Keratinocyte (primary cell): ENCODE data around the gene TLE1. TPM values are rescaled to one million over a fixed set of nuclear protein-coding genes. Genes with fewer than 3 reads are reported as not detected.

Experiments
- DNase-seq: peaks from one replicate; pipeline ENCODE4 v3.0.0-alpha.2; 2011; ENCODE audit warnings: low read depth, missing footprints, low spot score
- FAIRE-seq: peaks from 2 replicates; lab custom pipeline; 2011; peaks lifted over from hg19 to GRCh38; lab: Jason Lieb, UNC
- H2AFZ ChIP-seq: 2 replicates; pipeline ENCODE4 v1.6.0; 2012; ENCODE audit warnings: low read length, control low read depth, inconsistent platforms; ENCODE audit not compliant: control insufficient read depth
- H3K27ac ChIP-seq: 2 replicates; pipeline ENCODE4 v1.5.1; 2011; ENCODE audit warnings: low read length; ENCODE audit not compliant: control insufficient read depth, insufficient read depth
- H3K27me3 ChIP-seq: 3 replicates; pipeline ENCODE4 v1.6.0; 2011; ENCODE audit warnings: low read length; ENCODE audit not compliant: control insufficient read depth, insufficient read depth; ENCODE audit errors: extremely low read depth
- H3K36me3 ChIP-seq, 2 experiments: 2 replicates in 1 of 2; 3 replicates in 1 of 2; pipeline ENCODE4 v1.5.1; 2011; ENCODE audit warnings: low read length in 2 of 2, mild to moderate bottlenecking in 1 of 2; ENCODE audit not compliant: control insufficient read depth in 2 of 2, insufficient read depth in 2 of 2; ENCODE audit errors: extremely low read depth in 1 of 2
- H3K4me1 ChIP-seq: 3 replicates; pipeline ENCODE4 v1.5.1; 2011; ENCODE audit warnings: low read length; ENCODE audit not compliant: control insufficient read depth, insufficient read depth; ENCODE audit errors: extremely low read depth
- H3K4me2 ChIP-seq: 3 replicates; pipeline ENCODE4 v1.6.0; 2011; ENCODE audit warnings: low read depth, low read length; ENCODE audit not compliant: control insufficient read depth, insufficient read depth; ENCODE audit errors: extremely low read depth
- H3K4me3 ChIP-seq, 3 experiments: fragments of 200-600 bp in 1 of 3; sonication (generic) in 1 of 3; 2 replicates in 2 of 3; 3 replicates in 1 of 3; pipeline ENCODE4 v1.5.1; 2011 to 2016; ENCODE audit warnings: low read length in 3 of 3, mild to moderate bottlenecking in 3 of 3, control low read depth in 2 of 3, inconsistent platforms in 1 of 3, low read depth in 1 of 3, mixed read lengths in 1 of 3, mixed run types in 1 of 3, moderate library complexity in 1 of 3; ENCODE audit not compliant: control insufficient read depth in 2 of 3, insufficient read depth in 2 of 3; ENCODE audit errors: extremely low read depth in 1 of 3
- H3K79me2 ChIP-seq: 2 replicates; pipeline ENCODE4 v1.6.0; 2012; ENCODE audit warnings: low read length; ENCODE audit not compliant: control insufficient read depth, insufficient read depth
- H3K9ac ChIP-seq: 3 replicates; pipeline ENCODE4 v1.6.0; 2011; ENCODE audit warnings: low read length; ENCODE audit not compliant: control insufficient read depth, insufficient read depth; ENCODE audit errors: extremely low read depth
- H3K9me1 ChIP-seq: 3 replicates; pipeline ENCODE4 v1.6.0; 2011; ENCODE audit warnings: low read length; ENCODE audit not compliant: control insufficient read depth, insufficient read depth; ENCODE audit errors: extremely low read depth
- H3K9me3 ChIP-seq: 2 replicates; pipeline ENCODE4 v1.5.1; 2012; ENCODE audit warnings: low read depth, low read length; ENCODE audit not compliant: control insufficient read depth
- H4K20me1 ChIP-seq: 3 replicates; pipeline ENCODE4 v1.6.0; 2011; ENCODE audit warnings: low read length; ENCODE audit not compliant: control insufficient read depth, insufficient read depth; ENCODE audit errors: extremely low read depth
- CTCF ChIP-seq, 3 experiments: IDR thresholded peaks in 1 of 3; conservative IDR thresholded peaks in 1 of 3; optimal IDR thresholded peaks in 1 of 3; 2 replicates in 2 of 3; 3 replicates in 1 of 3; pipeline versions ENCODE3 to v1.5.1; 2011; ENCODE audit warnings: low read length in 3 of 3, mild to moderate bottlenecking in 3 of 3, moderate library complexity in 2 of 3, control low read depth in 1 of 3, inconsistent platforms in 1 of 3; ENCODE audit not compliant: insufficient read depth in 2 of 3; ENCODE audit errors: extremely low read depth in 1 of 3
- EZH2 ChIP-seq: IDR thresholded peaks from one replicate; pipeline ENCODE4 v1.6.1; 2012; ENCODE audit warnings: inconsistent platforms, mild to moderate bottlenecking, low read length, moderate library complexity
- dilution Hi-C: fragments of 300-500 bp; cut with MboI; formaldehyde crosslinking; loops from one replicate; pipeline ENCODE4 v1.7.0; 2020; ENCODE audit warnings: low sequenced_read_pairs; ENCODE audit not compliant: extremely low pct_ligation_motif_present
- polyA plus RNA-seq, 5 experiments: library from polyadenylated mRNA; depleted of rRNA in 3 of 5; stranded (reverse) in 3 of 5; stranded (forward) in 1 of 5; unstranded in 1 of 5; fragments of >200 nt; gene quantifications; 1 replicate in 1 of 5; 2 replicates in 3 of 5; 3 replicates in 1 of 5; pipeline versions ENCODE4 v1.2.1 to v1.2.3, GENCODE V29; 2011 to 2012; ENCODE audit warnings: missing spikeins in 2 of 5, low read depth in 1 of 5, low replicate concordance in 1 of 5

The TLE1 gene
- polyA plus RNA-seq, 1 donor (not counting 4 experiments of a cell fraction or from before 2014, with no cell fraction given): 29.6 TPM

GRCh38 chr9:81687521-81688261 is 1.7 kb downstream of the TLE1 start:
- Histone ChIP-seq H3K27me3 (no peaks in the 10 kb centered on the region), H3K27ac (peak overlapping the region; percentile 81), H4K20me1 (peaks cover 6% of the 10 kb centered on the region), H3K36me3 (no peaks in the 10 kb centered on the region), H3K4me2 (peak overlapping the region; percentile 84), H3K9me3 (no peaks in the 10 kb centered on the region), H3K4me1 (peaks cover 28% of the 10 kb centered on the region), H3K4me3 (peak overlapping the region; percentile 75 to 87 (median 86)), H3K79me2 (peaks cover 63% of the 10 kb centered on the region), H3K9me1 (no peaks in the 10 kb centered on the region), H3K9ac (peak overlapping the region; percentile 87), H2AFZ (peak overlapping the region; percentile 57)
- DNase-seq (no peak), FAIRE-seq (no peak)
- TF ChIP-seq EZH2: no peak
- dilution Hi-C loops: no loop called here

GRCh38 chr9:81686614-81687520 is 2.5 kb downstream of the TLE1 start:
- Histone ChIP-seq H3K27me3 (no peaks in the 10 kb centered on the region), H4K20me1 (peaks cover 6% of the 10 kb centered on the region), H3K9ac (peak overlapping the region; percentile 87), H3K79me2 (peaks cover 70% of the 10 kb centered on the region), H3K4me1 (peaks cover 28% of the 10 kb centered on the region), H3K9me3 (no peaks in the 10 kb centered on the region), H3K4me3 (peak overlapping the region; percentile 75 to 87 (median 86)), H2AFZ (peak overlapping the region; percentile 57), H3K9me1 (no peaks in the 10 kb centered on the region), H3K36me3 (no peaks in the 10 kb centered on the region), H3K4me2 (peak overlapping the region; percentile 84), H3K27ac (peak overlapping the region; percentile 81)
- FAIRE-seq: peak; percentile 39
- no peak for TF ChIP-seq EZH2
- peak; percentile 63 to 78 (median 74) for TF ChIP-seq CTCF (optimal IDR thresholded peaks at IDR 0.05 in 1 of 3, IDR thresholded peaks at IDR 0.05 in 1 of 3, conservative IDR thresholded peaks at IDR 0.05 in 1 of 3; ENCODE audit: extremely low read depth in 1 of 3, insufficient read depth in 2 of 3, low read length in 3 of 3)
- DNase-seq: no peak
- dilution Hi-C loops: no loop called here
